Neuron (in vitro differentiated cells): Measurements from ENCODE around the gene KCNK5.

Experiments used
- H2AFZ ChIP-seq: one replicate; pipeline ENCODE4 v1.6.1; 2013; ENCODE audit warnings: low read depth, mild to moderate bottlenecking, inconsistent platforms, low read length, moderate library complexity
- H3K27me3 ChIP-seq: one replicate; pipeline ENCODE4 v1.6.1; 2013; ENCODE audit warnings: low read length; ENCODE audit not compliant: insufficient read depth
- H3K36me3 ChIP-seq: one replicate; pipeline ENCODE4 v1.6.1; 2013; ENCODE audit warnings: low read length; ENCODE audit not compliant: insufficient read depth
- H3K4me1 ChIP-seq: one replicate; pipeline ENCODE4 v1.6.1; 2013; ENCODE audit warnings: low read length; ENCODE audit not compliant: insufficient read depth
- H3K4me3 ChIP-seq: 2 replicates; pipeline ENCODE4 v1.5.1; 2013; ENCODE audit warnings: mild to moderate bottlenecking, low read length, moderate library complexity
- H3K9me3 ChIP-seq: one replicate; pipeline ENCODE4 v1.6.1; 2013; ENCODE audit warnings: low read length

Gene KCNK5

GRCh38 chr6:39196673-39197091 lies 32.6 kb downstream of the KCNK5 start:
- no peak overlapping the region for H3K4me3 ChIP-seq
- no peaks in the 10 kb centered on the region for H3K9me3 ChIP-seq
- no peaks in the 10 kb centered on the region for H3K36me3 ChIP-seq
- no peaks in the 10 kb centered on the region for H3K4me1 ChIP-seq
- no peaks in the 10 kb centered on the region for H3K27me3 ChIP-seq
- no peak overlapping the region for H2AFZ ChIP-seq

- Histone ChIP-seq H3K27me3 (no peaks in the 10 kb centered on the region), H3K4me1 (no peaks in the 10 kb centered on the region), H3K4me3 (no peak overlapping the region), H2AFZ (no peak overlapping the region), H3K36me3 (no peaks in the 10 kb centered on the region), H3K9me3 (no peaks in the 10 kb centered on the region)
Observed at GRCh38 chr6:39195792-39196385, 33.4 kb downstream of the KCNK5 start.

- Histone ChIP-seq H3K4me1 (no peaks in the 10 kb centered on the region), H2AFZ (no peak overlapping the region), H3K4me3 (no peak overlapping the region), H3K36me3 (no peaks in the 10 kb centered on the region), H3K9me3 (no peaks in the 10 kb centered on the region), H3K27me3 (no peaks in the 10 kb centered on the region)
Observed at GRCh38 chr6:39194466-39194865, 34.8 kb downstream of the KCNK5 start.

- Histone ChIP-seq H3K9me3 (no peaks in the 10 kb centered on the region), H3K36me3 (no peaks in the 10 kb centered on the region), H3K4me1 (no peaks in the 10 kb centered on the region), H3K4me3 (no peak overlapping the region), H3K27me3 (no peaks in the 10 kb centered on the region), H2AFZ (no peak overlapping the region)
Observed at GRCh38 chr6:39193201-39193791, 36.0 kb downstream of the KCNK5 start.

- Histone ChIP-seq H3K27me3 (no peaks in the 10 kb centered on the region), H3K36me3 (no peaks in the 10 kb centered on the region), H3K4me1 (no peaks in the 10 kb centered on the region), H3K9me3 (no peaks in the 10 kb centered on the region), H3K4me3 (no peak overlapping the region), H2AFZ (no peak overlapping the region)
Observed at GRCh38 chr6:39192736-39193135, 36.5 kb downstream of the KCNK5 start.

- no peak overlapping the region for H2AFZ ChIP-seq
- no peaks in the 10 kb centered on the region for H3K4me1 ChIP-seq
- H3K4me3 ChIP-seq: no peak overlapping the region
- no peaks in the 10 kb centered on the region for H3K27me3 ChIP-seq
- no peaks in the 10 kb centered on the region for H3K36me3 ChIP-seq
- H3K9me3 ChIP-seq: no peaks in the 10 kb centered on the region
Observed at GRCh38 chr6:39191236-39191930, 37.9 kb downstream of the KCNK5 start.

- Histone ChIP-seq H3K27me3 (no peaks in the 10 kb centered on the region), H3K36me3 (no peaks in the 10 kb centered on the region), H3K4me3 (no peak overlapping the region)
Observed at GRCh38 chr6:39190545-39191235, 38.6 kb downstream of the KCNK5 start.

GRCh38 chr6:39189915-39190544 lies 39.2 kb downstream of the KCNK5 start:
- Histone ChIP-seq H3K4me1 (no peaks in the 10 kb centered on the region), H3K36me3 (no peaks in the 10 kb centered on the region), H3K4me3 (no peak overlapping the region), H3K9me3 (no peaks in the 10 kb centered on the region), H3K27me3 (no peaks in the 10 kb centered on the region), H2AFZ (no peak overlapping the region)

More at GRCh38 chr6:39190545-39191235, 38.6 kb downstream of the KCNK5 start:
- Histone ChIP-seq H3K9me3 (no peaks in the 10 kb centered on the region), H2AFZ (no peak overlapping the region), H3K4me1 (no peaks in the 10 kb centered on the region)

- Histone ChIP-seq H3K27me3 (no peaks in the 10 kb centered on the region), H3K4me1 (no peaks in the 10 kb centered on the region), H2AFZ (no peak overlapping the region), H3K4me3 (no peak overlapping the region), H3K9me3 (no peaks in the 10 kb centered on the region), H3K36me3 (no peaks in the 10 kb centered on the region)
Observed at GRCh38 chr6:39189131-39189530, 40.1 kb downstream of the KCNK5 start.

GRCh38 chr6:39188571-39188970 lies 40.7 kb downstream of the KCNK5 start:
- Histone ChIP-seq H3K27me3 (no peaks in the 10 kb centered on the region), H3K4me1 (no peaks in the 10 kb centered on the region), H3K4me3 (no peak overlapping the region), H3K36me3 (no peaks in the 10 kb centered on the region), H3K9me3 (no peaks in the 10 kb centered on the region), H2AFZ (no peak overlapping the region)

GRCh38 chr6:39188098-39188450 lies 41.2 kb downstream of the KCNK5 start:
- no peaks in the 10 kb centered on the region for H3K4me1 ChIP-seq
- no peaks in the 10 kb centered on the region for H3K9me3 ChIP-seq
- H3K36me3 ChIP-seq: no peaks in the 10 kb centered on the region
- no peak overlapping the region for H2AFZ ChIP-seq
- no peak overlapping the region for H3K4me3 ChIP-seq
- no peaks in the 10 kb centered on the region for H3K27me3 ChIP-seq

- H3K9me3 ChIP-seq: no peaks in the 10 kb centered on the region
- no peak overlapping the region for H3K4me3 ChIP-seq
- H3K27me3 ChIP-seq: no peaks in the 10 kb centered on the region
- H3K4me1 ChIP-seq: no peaks in the 10 kb centered on the region
- H3K36me3 ChIP-seq: no peaks in the 10 kb centered on the region
- no peak overlapping the region for H2AFZ ChIP-seq
Observed at GRCh38 chr6:39184906-39185580, 44.2 kb downstream of the KCNK5 start.
